ENCODE results near the gene CCDC146. TPM values are rescaled to one million over a fixed set of nuclear protein-coding genes. Genes with fewer than 3 reads are reported as not detected.
"Not testable (repeated sequence)": the region's sequence is repeated elsewhere in the genome, so short reads cannot be mapped to it uniquely, and the experiment has no call there.

The CCDC146 gene
- 10 to 100 TPM; 11.6 to 15.7 TPM for total RNA-seq
- long read RNA-seq, partial matches to known transcripts = 1 of 3 reads
- long read RNA-seq, other reads (novel, unspliced or antisense) = 2 of 3 reads

GRCh38 chr7:77121860-77122681, at the start of gene CCDC146:
TSS of gene CCDC146 (plus strand) at chr7:77122615. CDS start at chr7:77167669, 45,054 bp downstream.
- peak; percentile 94 for ATAC-seq
- intact Hi-C loops (cut with DNase I, micrococcal nuclease) = not testable (repeated sequence)
- DNase-seq = peak; percentile 94 to 98

- ATAC-seq; DNase-seq; intact Hi-C loops (cut with DNase I, micrococcal nuclease): not testable (repeated sequence)
Observed at GRCh38 chr7:77074786-77075396, 47.5 kb upstream of the CCDC146 start.

GRCh38 chr7:77077060-77077459, 45.4 kb upstream of the CCDC146 start:
- intact Hi-C loops (cut with DNase I, micrococcal nuclease); ATAC-seq; DNase-seq: not testable (repeated sequence)

GRCh38 chr7:77079112-77079511, 43.3 kb upstream of the CCDC146 start:
- intact Hi-C loops (cut with DNase I, micrococcal nuclease); DNase-seq: not testable (repeated sequence)
- peak; percentile 15 for ATAC-seq

GRCh38 chr7:77079624-77080023, 42.8 kb upstream of the CCDC146 start:
- DNase-seq; intact Hi-C loops (cut with DNase I, micrococcal nuclease): not testable (repeated sequence)
- ATAC-seq = peak; percentile 54

GRCh38 chr7:77080236-77080635, 42.2 kb upstream of the CCDC146 start:
- intact Hi-C loops (cut with DNase I, micrococcal nuclease); DNase-seq: not testable (repeated sequence)
- ATAC-seq = peak; percentile 68

- ATAC-seq; DNase-seq; intact Hi-C loops (cut with DNase I, micrococcal nuclease): not testable (repeated sequence)
Observed at GRCh38 chr7:77082192-77082591, 40.2 kb upstream of the CCDC146 start.

- ATAC-seq; intact Hi-C loops (cut with DNase I, micrococcal nuclease); DNase-seq: not testable (repeated sequence)
Observed at GRCh38 chr7:77092301-77092700, 30.1 kb upstream of the CCDC146 start.

GRCh38 chr7:77100501-77100900, 21.9 kb upstream of the CCDC146 start:
- intact Hi-C loops (cut with DNase I, micrococcal nuclease); DNase-seq; ATAC-seq: not testable (repeated sequence)

- DNase-seq; intact Hi-C loops (cut with DNase I, micrococcal nuclease); ATAC-seq: not testable (repeated sequence)
Observed at GRCh38 chr7:77101187-77101586, 21.2 kb upstream of the CCDC146 start.

- ATAC-seq; intact Hi-C loops (cut with DNase I, micrococcal nuclease); DNase-seq: not testable (repeated sequence)
Observed at GRCh38 chr7:77102671-77103070, 19.7 kb upstream of the CCDC146 start.

GRCh38 chr7:77105904-77106303, 16.5 kb upstream of the CCDC146 start:
- DNase-seq; ATAC-seq; intact Hi-C loops (cut with DNase I, micrococcal nuclease): not testable (repeated sequence)

GRCh38 chr7:77107659-77108058, 14.8 kb upstream of the CCDC146 start:
- DNase-seq; intact Hi-C loops (cut with DNase I, micrococcal nuclease); ATAC-seq: not testable (repeated sequence)

- ATAC-seq; DNase-seq; intact Hi-C loops (cut with DNase I, micrococcal nuclease): not testable (repeated sequence)
Observed at GRCh38 chr7:77108362-77108761, 14.1 kb upstream of the CCDC146 start.

GRCh38 chr7:77112719-77113306, 9.6 kb upstream of the CCDC146 start:
- ATAC-seq = peak; percentile 34
- intact Hi-C loops (cut with DNase I, micrococcal nuclease); DNase-seq: not testable (repeated sequence)

- intact Hi-C loops (cut with DNase I, micrococcal nuclease); ATAC-seq; DNase-seq: not testable (repeated sequence)
Observed at GRCh38 chr7:77125486-77125885, 3.1 kb downstream of the CCDC146 start.

- DNase-seq; ATAC-seq; intact Hi-C loops (cut with DNase I, micrococcal nuclease): not testable (repeated sequence)
Observed at GRCh38 chr7:77127009-77127408, 4.6 kb downstream of the CCDC146 start.

- ATAC-seq; DNase-seq; intact Hi-C loops (cut with DNase I, micrococcal nuclease): not testable (repeated sequence)
Observed at GRCh38 chr7:77128582-77129410, 6.4 kb downstream of the CCDC146 start.

All from left colon (tissue), 2 donors.